Measurements from ENCODE around the gene TOP1.

DNA sequence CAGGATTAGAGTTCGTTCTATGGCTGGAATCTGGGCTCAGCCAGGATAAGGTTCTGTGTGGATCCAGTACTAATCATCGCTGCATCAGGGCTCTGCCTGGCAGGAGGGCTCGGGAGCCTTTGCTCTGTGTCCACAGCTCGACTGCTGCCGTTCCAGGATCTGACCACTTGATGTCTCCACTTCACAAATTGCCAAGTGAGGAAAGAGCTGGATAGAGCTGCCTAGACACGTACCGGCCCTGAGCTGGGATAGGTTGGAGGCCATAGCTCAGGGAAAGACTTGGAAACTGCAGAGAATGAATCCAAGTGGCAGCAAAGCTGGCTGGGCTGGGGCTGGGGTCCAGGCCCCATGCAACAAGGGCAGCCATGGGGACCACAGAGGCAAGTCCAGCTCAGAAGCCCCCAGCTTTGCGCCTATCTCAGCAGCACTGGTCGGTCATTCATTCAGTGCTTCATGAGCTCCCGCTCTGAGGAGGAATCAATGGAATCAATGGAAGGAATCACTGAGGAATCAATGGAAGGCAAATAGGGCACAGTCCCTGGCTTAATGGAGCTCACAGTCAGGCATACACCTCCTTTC, 38.0 kb upstream of the TOP1 start:
- TF ChIP-seq CTCF (IDR thresholded peaks at IDR 0.05) (peak; percentile 49 to 88 (median 80)), POLR2A (IDR thresholded peaks at IDR 0.05) (no peak)
